ENCODE data around the gene DELE1.

The DELE1 gene

GRCh38 chr5:141926434-141926833, 2.8 kb downstream of the DELE1 start:
- Histone ChIP-seq H3K9me2 (replicated peaks; ENCODE audit: low read depth, low read length) (no peaks in the 10 kb centered on the region), H3K79me2 (ENCODE audit: insufficient read depth, low read length) (peaks cover 34% of the 10 kb centered on the region), H4K20me1 (ENCODE audit: insufficient read depth, low read length, poor library complexity, severe bottlenecking) (peaks cover 17% of the 10 kb centered on the region), H2AFZ (ENCODE audit: low read length) (no peak overlapping the region), H3K36me3 (ENCODE audit: insufficient read depth, low read length) (peaks cover 49% of the 10 kb centered on the region; the same call in 1 of the 2 replicates), H3K4me1 (ENCODE audit: insufficient read depth, low read length, poor library complexity, severe bottlenecking) (peaks cover 11% of the 10 kb centered on the region), H3K9me3 (ENCODE audit: insufficient read depth, low read depth, low read length) (no peaks in the 10 kb centered on the region), H3K4me2 (ENCODE audit: low read depth, low read length, poor library complexity, severe bottlenecking) (peak overlapping the region; percentile 12), H3K4me3 (ENCODE audit: low read length, poor library complexity, severe bottlenecking) (no peak overlapping the region), H3F3A (ENCODE audit: low read depth) (0 out of 2 replicates have a peak, but pooled peaks cover 2% of the 10 kb centered on the region), H3K27me3 (ENCODE audit: insufficient read depth, low read length, poor library complexity, severe bottlenecking) (no peaks in the 10 kb centered on the region), H3K9ac (ENCODE audit: low read depth, low read length, poor library complexity, severe bottlenecking) (no peak overlapping the region)
- TF ChIP-seq EZH2phosphoT487 (IDR thresholded peaks at IDR 0.05; ENCODE audit: borderline replicate concordance): no peak
- no peak for TF ChIP-seq CTCF (conservative IDR thresholded peaks at IDR 0.05; ENCODE audit: low read length)

DNA sequence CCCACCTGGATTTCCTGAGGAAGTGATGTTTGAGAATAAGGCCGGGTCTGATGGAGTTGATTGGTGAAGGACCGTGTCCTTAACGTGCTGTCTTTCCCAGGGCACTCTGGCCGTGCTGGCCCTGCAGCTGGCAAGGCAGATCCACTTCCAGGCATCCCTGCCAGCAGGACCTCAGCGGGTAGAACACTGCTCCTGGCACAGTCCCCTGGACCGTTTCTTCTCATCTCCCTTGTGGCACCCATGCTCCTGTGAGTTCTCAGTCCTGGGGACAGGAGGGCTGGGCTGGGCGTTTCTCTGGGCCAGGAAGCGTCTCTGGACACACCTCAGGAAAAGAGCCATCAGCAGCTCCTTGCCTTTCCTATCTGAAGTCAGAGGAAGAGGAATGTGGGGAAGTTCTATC, 4.4 kb downstream of the DELE1 start:
- no peak overlapping the region for H3K9ac ChIP-seq (ENCODE audit: low read depth, low read length, poor library complexity, severe bottlenecking)
- H4K20me1 ChIP-seq (ENCODE audit: insufficient read depth, low read length, poor library complexity, severe bottlenecking): peaks cover 17% of the 10 kb centered on the region
- no peak for TF ChIP-seq CTCF (conservative IDR thresholded peaks at IDR 0.05; ENCODE audit: low read length)
- TF ChIP-seq EZH2phosphoT487 (IDR thresholded peaks at IDR 0.05; ENCODE audit: borderline replicate concordance): no peak
- H3K79me2 ChIP-seq (ENCODE audit: insufficient read depth, low read length): peaks cover 26% of the 10 kb centered on the region
- peaks cover 61% of the 10 kb centered on the region; the same call in 1 of the 2 replicates for H3K36me3 ChIP-seq (ENCODE audit: insufficient read depth, low read length)
- H3K4me2 ChIP-seq (ENCODE audit: low read depth, low read length, poor library complexity, severe bottlenecking): no peak overlapping the region
- H3K9me3 ChIP-seq (ENCODE audit: insufficient read depth, low read depth, low read length): no peaks in the 10 kb centered on the region
- H3K4me3 ChIP-seq (ENCODE audit: low read length, poor library complexity, severe bottlenecking): no peak overlapping the region
- H3K4me1 ChIP-seq (ENCODE audit: insufficient read depth, low read length, poor library complexity, severe bottlenecking): peaks cover 8% of the 10 kb centered on the region
- no peaks in the 10 kb centered on the region for H3K9me2 ChIP-seq (replicated peaks; ENCODE audit: low read depth, low read length)
- no peaks in the 10 kb centered on the region for H3F3A ChIP-seq (ENCODE audit: low read depth)
- H2AFZ ChIP-seq (ENCODE audit: low read length): no peak overlapping the region
- no peaks in the 10 kb centered on the region for H3K27me3 ChIP-seq (ENCODE audit: insufficient read depth, low read length, poor library complexity, severe bottlenecking)

DNA sequence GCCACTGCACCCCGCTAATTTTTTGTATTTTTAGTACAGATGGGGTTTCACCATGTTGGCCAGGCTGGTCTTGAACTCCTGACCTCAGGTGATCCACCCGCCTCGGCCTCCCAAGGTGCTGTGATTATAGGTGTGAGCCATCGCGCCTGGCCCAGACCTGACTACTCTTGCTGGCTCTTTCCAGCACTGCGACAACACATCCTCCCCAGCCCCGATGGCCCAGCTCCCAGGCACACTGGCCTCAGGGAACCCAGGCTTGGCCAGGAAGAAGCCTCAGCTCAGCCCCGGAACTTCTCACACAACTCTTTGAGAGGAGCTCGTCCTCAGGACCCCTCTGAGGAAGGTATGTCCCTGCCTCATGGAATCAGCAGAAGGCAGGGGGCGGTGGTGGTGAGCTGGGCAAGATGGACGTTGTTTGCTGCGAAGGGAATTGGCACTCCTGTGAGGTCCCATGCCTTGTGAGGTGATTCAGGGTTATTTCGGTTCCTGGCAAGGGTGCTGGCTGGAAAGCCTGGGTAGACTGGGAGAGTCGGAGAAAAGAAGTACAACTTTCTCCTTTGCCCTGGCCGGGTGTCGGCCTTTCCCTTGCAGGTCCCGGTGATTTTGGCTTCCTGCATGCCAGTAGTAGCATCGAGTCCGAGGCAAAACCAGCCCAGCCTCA, 5.9 kb downstream of the DELE1 start:
- Histone ChIP-seq H3K27me3 (ENCODE audit: insufficient read depth, low read length, poor library complexity, severe bottlenecking) (no peaks in the 10 kb centered on the region), H2AFZ (ENCODE audit: low read length) (no peak overlapping the region), H3K36me3 (ENCODE audit: insufficient read depth, low read length) (peaks cover 75% of the 10 kb centered on the region; the same call in 1 of the 2 replicates), H3K4me3 (ENCODE audit: low read length, poor library complexity, severe bottlenecking) (no peak overlapping the region), H3F3A (ENCODE audit: low read depth) (no peaks in the 10 kb centered on the region), H3K4me2 (ENCODE audit: low read depth, low read length, poor library complexity, severe bottlenecking) (no peak overlapping the region), H3K9ac (ENCODE audit: low read depth, low read length, poor library complexity, severe bottlenecking) (no peak overlapping the region), H3K79me2 (ENCODE audit: insufficient read depth, low read length) (peaks cover 18% of the 10 kb centered on the region), H4K20me1 (ENCODE audit: insufficient read depth, low read length, poor library complexity, severe bottlenecking) (peaks cover 12% of the 10 kb centered on the region), H3K9me2 (replicated peaks; ENCODE audit: low read depth, low read length) (no peaks in the 10 kb centered on the region), H3K4me1 (ENCODE audit: insufficient read depth, low read length, poor library complexity, severe bottlenecking) (peaks cover 6% of the 10 kb centered on the region), H3K9me3 (ENCODE audit: insufficient read depth, low read depth, low read length) (no peaks in the 10 kb centered on the region)
- no peak for TF ChIP-seq CTCF (conservative IDR thresholded peaks at IDR 0.05; ENCODE audit: low read length)
- TF ChIP-seq EZH2phosphoT487 (IDR thresholded peaks at IDR 0.05; ENCODE audit: borderline replicate concordance): no peak
